WI38 (cell line): ENCODE results near the gene OR6F1.
"Not testable (repeated sequence)": the region's sequence is repeated elsewhere in the genome, so short reads cannot be mapped to it uniquely, and the experiment has no call there.

Source experiments
- H3K4me3 ChIP-seq: 2 replicates; pipeline ENCODE4 v1.5.1; 2011; ENCODE audit warnings: low read depth, mild to moderate bottlenecking, control low read depth, low read length
- CTCF ChIP-seq: IDR thresholded peaks from 2 replicates; pipeline ENCODE4 v1.5.1; 2012; ENCODE audit warnings: low read depth, mild to moderate bottlenecking, control low read depth, low read length

OR6F1 gene

GRCh38 chr1:247741756-247742155 is 25.3 kb upstream of the OR6F1 start:
- TF ChIP-seq CTCF, result no peak
- no peak overlapping the region for H3K4me3 ChIP-seq

DNA sequence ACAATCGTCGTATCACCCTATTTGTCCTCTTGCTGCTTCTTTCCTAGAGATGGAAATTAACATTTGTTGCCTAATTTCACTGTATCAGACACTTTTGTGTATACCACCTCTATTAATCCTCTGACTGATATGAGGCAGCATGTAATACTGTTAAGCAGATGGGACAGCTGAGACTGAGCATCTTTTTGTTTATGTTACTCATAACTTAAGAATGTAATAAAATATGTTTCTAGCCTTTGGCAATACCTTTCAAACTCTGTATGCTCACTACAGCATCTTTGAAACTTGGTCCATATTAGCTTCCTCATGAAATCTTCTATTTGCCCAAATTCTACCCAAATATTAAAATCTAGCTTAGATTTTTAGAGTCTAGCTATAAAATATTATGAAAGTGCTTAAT is 24.3 kb upstream of the OR6F1 start:
- no peak overlapping the region for H3K4me3 ChIP-seq

DNA sequence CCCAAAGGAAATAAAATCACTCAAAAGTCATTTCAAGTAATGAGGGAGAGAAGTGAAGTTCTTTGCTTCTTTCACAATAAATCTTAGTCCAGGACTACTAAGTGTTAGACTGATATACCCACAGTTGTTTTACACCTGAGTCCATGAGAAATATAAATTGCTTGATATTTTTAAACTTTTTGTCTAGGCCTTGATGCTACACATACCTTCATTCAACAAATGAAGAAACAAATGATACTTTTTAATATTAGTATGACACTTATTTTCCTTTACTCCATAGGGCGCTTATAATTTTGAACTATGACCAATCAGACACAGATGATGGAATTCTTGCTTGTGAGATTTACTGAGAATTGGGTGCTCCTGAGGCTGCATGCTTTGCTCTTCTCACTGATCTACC is 21.9 kb upstream of the OR6F1 start, which contains the start of gene OR14K1:
Gene OR14K1 (plus strand): TSS at position 301 of the 400 bp plus-strand sequence. CDS start 0 bp downstream, at position 301.
- no peak for TF ChIP-seq CTCF

More for the DNA sequence above, 24.3 kb upstream of the OR6F1 start:
- no peak for TF ChIP-seq CTCF

GRCh38 chr1:247721222-247721621 is 4.8 kb upstream of the OR6F1 start:
- H3K4me3 ChIP-seq, result no peak overlapping the region
- no peak for TF ChIP-seq CTCF

More for the DNA sequence above, 21.9 kb upstream of the OR6F1 start, which contains the start of gene OR14K1:
- H3K4me3 ChIP-seq, result no peak within 1 kb of the TSS

- no peak overlapping the region for H3K4me3 ChIP-seq
- no peak for TF ChIP-seq CTCF
Observed at GRCh38 chr1:247713753-247714152, 2.7 kb downstream of the OR6F1 start.

DNA sequence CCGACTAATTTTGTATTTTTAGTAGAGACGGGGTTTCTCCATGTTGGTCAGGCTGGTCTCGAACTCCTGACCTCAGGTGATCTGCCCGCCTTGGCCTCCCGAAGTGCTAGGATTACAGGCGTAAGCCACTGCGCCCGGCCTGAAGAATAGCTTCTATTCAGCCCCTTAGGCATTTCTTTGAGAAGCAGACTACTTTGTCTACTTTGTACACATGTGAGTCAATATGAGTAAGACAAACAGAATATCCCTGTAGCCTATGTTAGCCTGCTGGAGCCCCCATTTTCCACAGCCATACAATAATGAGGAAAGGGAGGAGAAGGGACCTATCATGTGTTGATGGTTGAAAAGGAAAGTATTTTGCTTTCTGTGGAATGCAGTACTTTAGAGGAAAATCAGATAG is 5.8 kb downstream of the OR6F1 start:
- H3K4me3 ChIP-seq, result not testable (repeated sequence)

GRCh38 chr1:247701338-247701737 is 15.1 kb downstream of the OR6F1 start:
- H3K4me3 ChIP-seq, result no peak overlapping the region
- no peak for TF ChIP-seq CTCF

GRCh38 chr1:247681288-247681897 is 35.1 kb downstream of the OR6F1 start:
- H3K4me3 ChIP-seq, result no peak overlapping the region
- peak; percentile 51 for TF ChIP-seq CTCF
